ENCODE measurements around the gene ABCF1.

DNA sequence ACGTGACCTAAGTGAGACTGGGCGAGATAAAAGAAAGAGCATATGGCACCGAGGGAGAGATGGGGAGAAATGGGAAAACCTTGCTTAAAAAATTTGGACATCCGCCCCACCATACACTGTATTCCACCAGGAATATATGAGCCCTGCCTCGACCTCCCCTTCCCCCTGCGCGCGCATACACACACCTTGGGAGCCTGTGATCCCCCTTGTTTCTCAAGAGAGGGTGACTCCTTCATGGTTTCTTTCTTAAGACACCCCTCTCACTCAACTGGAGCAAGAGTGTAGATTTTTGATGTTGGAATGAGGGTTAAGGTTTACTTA lies 480 bp downstream of the ABCF1 start:
- TF ChIP-seq POLR2A (IDR thresholded peaks at IDR 0.05) (no peak), EP300 (IDR thresholded peaks at IDR 0.05) (no peak)
- TF ChIP-seq, protein P1, sequence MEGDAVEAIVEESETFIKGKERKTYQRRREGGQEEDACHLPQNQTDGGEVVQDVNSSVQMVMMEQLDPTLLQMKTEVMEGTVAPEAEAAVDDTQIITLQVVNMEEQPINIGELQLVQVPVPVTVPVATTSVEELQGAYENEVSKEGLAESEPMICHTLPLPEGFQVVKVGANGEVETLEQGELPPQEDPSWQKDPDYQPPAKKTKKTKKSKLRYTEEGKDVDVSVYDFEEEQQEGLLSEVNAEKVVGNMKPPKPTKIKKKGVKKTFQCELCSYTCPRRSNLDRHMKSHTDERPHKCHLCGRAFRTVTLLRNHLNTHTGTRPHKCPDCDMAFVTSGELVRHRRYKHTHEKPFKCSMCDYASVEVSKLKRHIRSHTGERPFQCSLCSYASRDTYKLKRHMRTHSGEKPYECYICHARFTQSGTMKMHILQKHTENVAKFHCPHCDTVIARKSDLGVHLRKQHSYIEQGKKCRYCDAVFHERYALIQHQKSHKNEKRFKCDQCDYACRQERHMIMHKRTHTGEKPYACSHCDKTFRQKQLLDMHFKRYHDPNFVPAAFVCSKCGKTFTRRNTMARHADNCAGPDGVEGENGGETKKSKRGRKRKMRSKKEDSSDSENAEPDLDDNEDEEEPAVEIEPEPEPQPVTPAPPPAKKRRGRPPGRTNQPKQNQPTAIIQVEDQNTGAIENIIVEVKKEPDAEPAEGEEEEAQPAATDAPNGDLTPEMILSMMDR (IDR thresholded peaks at IDR 0.05), result no peak

Measured in tibial nerve (tissue), 4 donors.